GM18909 (cell line): ENCODE data around the gene CNR1.

ENCODE experiments used
- ATAC-seq: cut with Tn5 transposase; IDR thresholded peaks from one replicate; pipeline ENCODE4 v1.9.1; 2021; ENCODE audit warnings: mild to moderate bottlenecking; ENCODE audit not compliant: unreplicated experiment, poor library complexity

CNR1 gene

GRCh38 chr6:88144637-88145297 is 21.4 kb downstream of the CNR1 start:
- ATAC-seq = no peak

GRCh38 chr6:88143421-88144157 is 22.6 kb downstream of the CNR1 start:
- no peak for ATAC-seq

GRCh38 chr6:88142297-88142668 is 23.9 kb downstream of the CNR1 start:
- ATAC-seq = no peak

- peak; percentile 96 for ATAC-seq
Measured at GRCh38 chr6:88141561-88142296, 24.4 kb downstream of the CNR1 start.

GRCh38 chr6:88137915-88138314 is 28.2 kb downstream of the CNR1 start:
- no peak for ATAC-seq

- ATAC-seq = peak; percentile 90
Measured at GRCh38 chr6:88135578-88136114, 30.5 kb downstream of the CNR1 start.

- ATAC-seq = no peak
Measured at GRCh38 chr6:88134575-88134974, 31.6 kb downstream of the CNR1 start.

GRCh38 chr6:88133718-88134117 is 32.4 kb downstream of the CNR1 start:
- no peak for ATAC-seq

- ATAC-seq = no peak
Measured at GRCh38 chr6:88124925-88125557, 41.1 kb downstream of the CNR1 start.

GRCh38 chr6:88120635-88121034 is 45.5 kb downstream of the CNR1 start:
- ATAC-seq = no peak

- no peak for ATAC-seq
Measured at GRCh38 chr6:88119769-88120168, 46.4 kb downstream of the CNR1 start.

- ATAC-seq = no peak
Measured at GRCh38 chr6:88116276-88116675, 49.9 kb downstream of the CNR1 start.

GRCh38 chr6:88115307-88115706 is 50.8 kb downstream of the CNR1 start:
- ATAC-seq = no peak

- ATAC-seq = no peak
Measured at GRCh38 chr6:88114838-88115237, 51.3 kb downstream of the CNR1 start.

GRCh38 chr6:88111991-88112390 is 54.2 kb downstream of the CNR1 start:
- no peak for ATAC-seq

GRCh38 chr6:88107241-88107640 is 58.9 kb downstream of the CNR1 start:
- no peak for ATAC-seq

- ATAC-seq = no peak
Measured at GRCh38 chr6:88105741-88106340, 60.3 kb downstream of the CNR1 start.
